ENCODE measurements around the gene TENM4. TPM values are rescaled to one million over a fixed set of nuclear protein-coding genes. Genes with fewer than 3 reads are reported as not detected.

The TENM4 gene
- total and polyA plus RNA-seq, 2 experiments from 2014 or later, result 19.0 to 105 TPM

DNA sequence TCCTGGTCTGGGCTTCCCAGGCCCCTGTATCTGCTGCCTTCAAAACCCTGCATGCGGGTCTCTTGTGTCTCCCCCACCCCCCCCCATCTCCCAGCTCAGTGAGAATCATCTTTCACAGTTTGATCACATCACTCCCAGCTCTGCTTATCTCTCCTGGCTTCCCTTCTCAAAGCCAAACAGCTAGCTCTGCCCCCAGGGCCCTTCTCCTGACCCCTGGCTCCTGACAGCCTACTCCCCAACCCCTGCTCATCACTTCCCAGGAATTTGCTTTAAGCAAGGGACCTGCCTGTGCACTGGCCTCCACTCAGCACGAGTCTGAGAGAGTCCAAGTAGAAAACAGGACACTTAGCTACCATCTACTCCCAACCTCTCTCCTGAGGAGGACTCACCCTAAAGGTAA is 342.7 kb downstream of the TENM4 start:
- Histone ChIP-seq H3K27me3 (no peaks in the 10 kb centered on the region), H3K4me3 (no peak overlapping the region), H3K27ac (peak overlapping the region; percentile 18), H3K36me3 (no peaks in the 10 kb centered on the region), H3K4me1 (ENCODE audit: low read depth) (peaks cover 37% of the 10 kb centered on the region), H3K9me3 (ENCODE audit: low read depth) (no peaks in the 10 kb centered on the region)
- no peak for DNase-seq (ENCODE audit: low read depth in 1 of 2, low spot score in 1 of 2)
- TF ChIP-seq, protein P1, sequence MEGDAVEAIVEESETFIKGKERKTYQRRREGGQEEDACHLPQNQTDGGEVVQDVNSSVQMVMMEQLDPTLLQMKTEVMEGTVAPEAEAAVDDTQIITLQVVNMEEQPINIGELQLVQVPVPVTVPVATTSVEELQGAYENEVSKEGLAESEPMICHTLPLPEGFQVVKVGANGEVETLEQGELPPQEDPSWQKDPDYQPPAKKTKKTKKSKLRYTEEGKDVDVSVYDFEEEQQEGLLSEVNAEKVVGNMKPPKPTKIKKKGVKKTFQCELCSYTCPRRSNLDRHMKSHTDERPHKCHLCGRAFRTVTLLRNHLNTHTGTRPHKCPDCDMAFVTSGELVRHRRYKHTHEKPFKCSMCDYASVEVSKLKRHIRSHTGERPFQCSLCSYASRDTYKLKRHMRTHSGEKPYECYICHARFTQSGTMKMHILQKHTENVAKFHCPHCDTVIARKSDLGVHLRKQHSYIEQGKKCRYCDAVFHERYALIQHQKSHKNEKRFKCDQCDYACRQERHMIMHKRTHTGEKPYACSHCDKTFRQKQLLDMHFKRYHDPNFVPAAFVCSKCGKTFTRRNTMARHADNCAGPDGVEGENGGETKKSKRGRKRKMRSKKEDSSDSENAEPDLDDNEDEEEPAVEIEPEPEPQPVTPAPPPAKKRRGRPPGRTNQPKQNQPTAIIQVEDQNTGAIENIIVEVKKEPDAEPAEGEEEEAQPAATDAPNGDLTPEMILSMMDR (IDR thresholded peaks at IDR 0.05; ENCODE audit: low read depth, low read length), result no peak

DNA sequence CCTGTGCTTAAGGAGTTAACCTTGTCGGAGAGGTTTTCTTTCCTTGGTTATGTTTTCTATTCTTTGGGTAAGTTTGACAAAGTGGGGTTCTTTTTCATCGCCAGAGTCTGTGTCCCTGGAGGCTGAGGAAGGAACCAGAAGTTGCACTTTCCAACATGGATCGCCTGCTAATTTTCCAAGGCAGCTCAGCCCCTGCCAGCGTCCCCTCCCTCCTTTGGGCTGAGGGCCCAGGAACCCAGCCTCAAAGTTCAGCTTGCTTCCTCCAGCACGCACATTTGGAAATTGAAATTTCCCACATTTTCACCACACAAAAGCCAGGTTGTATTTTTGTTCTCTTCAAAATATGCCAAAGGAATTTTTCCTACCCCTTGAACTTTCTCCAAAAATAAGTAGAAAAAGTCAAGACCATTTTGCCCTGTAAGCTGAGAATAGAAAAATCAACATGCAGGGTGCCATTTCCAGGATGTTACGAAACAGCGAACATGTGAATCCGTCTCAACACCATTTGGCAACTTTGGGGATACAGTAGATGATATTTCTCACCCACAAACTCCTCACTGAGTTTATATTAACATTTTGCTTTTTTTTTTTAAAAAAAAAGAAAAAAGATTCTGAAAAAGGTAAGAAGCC is 343.5 kb downstream of the TENM4 start:
- peak overlapping the region; percentile 49 for H3K27ac ChIP-seq
- H3K4me1 ChIP-seq (ENCODE audit: low read depth), result peaks cover 37% of the 10 kb centered on the region
- no peak overlapping the region for H3K4me3 ChIP-seq
- H3K27me3 ChIP-seq, result no peaks in the 10 kb centered on the region
- peak in 1 of 2 donors; percentile 69 for DNase-seq (ENCODE audit: low read depth in 1 of 2, low spot score in 1 of 2)
- TF ChIP-seq, protein P1 (IDR thresholded peaks at IDR 0.05; ENCODE audit: low read depth, low read length), result no peak
- H3K36me3 ChIP-seq, result no peaks in the 10 kb centered on the region
- no peaks in the 10 kb centered on the region for H3K9me3 ChIP-seq (ENCODE audit: low read depth)

DNA sequence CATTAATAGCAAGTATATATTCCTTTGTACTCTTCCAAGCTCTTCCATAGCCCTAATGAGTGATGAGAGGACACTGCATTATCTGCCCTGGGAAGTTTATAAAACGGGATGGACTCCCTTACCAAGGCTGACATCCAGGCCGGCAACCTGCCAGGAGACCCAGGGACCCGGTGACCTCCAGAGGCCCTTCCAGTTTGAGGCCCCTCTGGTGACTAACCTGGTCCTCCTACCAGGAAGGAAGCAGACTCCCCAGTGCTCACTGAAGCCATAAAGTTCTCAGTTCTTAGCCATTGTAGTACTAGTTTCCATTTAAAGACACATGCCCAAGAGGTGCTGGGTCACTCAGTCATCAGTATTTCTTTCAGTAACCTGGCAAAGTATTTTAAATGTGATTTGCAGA is 345.4 kb downstream of the TENM4 start:
- Histone ChIP-seq H3K4me3 (no peak overlapping the region), H3K27ac (peak overlapping the region; percentile 36), H3K9me3 (ENCODE audit: low read depth) (no peaks in the 10 kb centered on the region), H3K4me1 (ENCODE audit: low read depth) (peaks cover 24% of the 10 kb centered on the region), H3K27me3 (no peaks in the 10 kb centered on the region), H3K36me3 (no peaks in the 10 kb centered on the region)
- DNase-seq (ENCODE audit: low read depth in 1 of 2, low spot score in 1 of 2), result no peak
- TF ChIP-seq, protein P1 (IDR thresholded peaks at IDR 0.05; ENCODE audit: low read depth, low read length), result no peak

DNA sequence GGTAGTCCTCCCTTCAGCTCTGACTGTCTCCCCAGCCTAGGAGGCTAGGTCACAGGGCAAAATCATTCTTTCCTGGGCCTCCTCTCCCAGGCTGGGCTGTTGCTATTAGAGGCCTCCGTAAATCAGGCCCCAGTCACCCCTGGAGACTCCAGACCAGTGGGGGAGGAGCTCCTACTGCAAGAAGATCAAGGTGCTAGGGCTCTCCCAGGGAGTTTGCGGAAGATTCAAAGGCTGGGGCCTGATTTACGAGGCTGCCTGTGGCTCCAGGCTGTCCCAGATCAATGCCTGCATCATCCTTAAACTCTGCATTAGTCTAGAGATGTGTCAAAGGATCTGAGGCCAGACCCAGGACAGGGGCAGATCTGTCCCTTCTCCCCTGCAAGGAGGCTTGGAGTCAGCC is 346.2 kb downstream of the TENM4 start:
- H3K27ac ChIP-seq, result no peak overlapping the region

DNA sequence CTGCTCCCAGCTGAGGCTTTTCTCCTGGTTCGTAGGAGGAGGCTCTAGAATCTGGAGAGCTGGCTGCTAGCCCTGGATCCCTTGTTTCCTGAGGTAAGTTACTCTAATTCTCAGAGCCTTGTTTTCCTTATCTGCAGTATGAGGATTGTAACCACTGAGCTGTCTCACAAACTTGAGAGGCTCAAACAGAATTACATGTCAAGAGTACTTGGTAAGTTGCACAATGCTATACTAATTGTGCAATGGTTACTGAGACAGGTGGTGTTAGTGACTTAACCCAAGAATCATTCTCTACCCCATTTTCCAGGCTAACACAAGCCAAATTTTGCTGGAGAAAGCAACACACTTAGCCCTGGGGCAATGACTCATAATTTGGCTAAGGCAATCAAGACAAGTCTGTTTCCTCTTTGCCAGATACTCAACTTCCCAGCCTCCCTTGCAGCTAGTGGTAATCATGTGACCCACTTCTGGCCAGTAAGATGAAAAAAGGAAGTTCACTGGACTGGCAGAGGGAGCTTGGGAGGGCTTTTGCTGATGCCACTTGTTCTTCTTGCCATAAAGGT is 348.0 kb downstream of the TENM4 start:
- peaks cover 19% of the 10 kb centered on the region for H3K4me1 ChIP-seq (ENCODE audit: low read depth)

More for the DNA sequence above, 346.2 kb downstream of the TENM4 start:
- Histone ChIP-seq H3K36me3 (no peaks in the 10 kb centered on the region), H3K4me3 (no peak overlapping the region), H3K9me3 (ENCODE audit: low read depth) (no peaks in the 10 kb centered on the region), H3K4me1 (ENCODE audit: low read depth) (peaks cover 18% of the 10 kb centered on the region), H3K27me3 (no peaks in the 10 kb centered on the region)
- no peak for DNase-seq (ENCODE audit: low read depth in 1 of 2, low spot score in 1 of 2)
- TF ChIP-seq, protein P1 (IDR thresholded peaks at IDR 0.05; ENCODE audit: low read depth, low read length), result no peak

More for the DNA sequence above, 348.0 kb downstream of the TENM4 start:
- H3K4me3 ChIP-seq, result no peak overlapping the region
- no peaks in the 10 kb centered on the region for H3K36me3 ChIP-seq
- no peaks in the 10 kb centered on the region for H3K9me3 ChIP-seq (ENCODE audit: low read depth)
- DNase-seq (ENCODE audit: low read depth in 1 of 2, low spot score in 1 of 2), result peak in 1 of 2 donors; percentile 99
- H3K27me3 ChIP-seq, result no peaks in the 10 kb centered on the region
- H3K27ac ChIP-seq, result no peak overlapping the region
- TF ChIP-seq, protein P1 (IDR thresholded peaks at IDR 0.05; ENCODE audit: low read depth, low read length), result no peak

Data from cardiac muscle cell (in vitro differentiated cells and primary cell).